ENCODE results near the gene IFNA1.

IFNA1 gene

DNA sequence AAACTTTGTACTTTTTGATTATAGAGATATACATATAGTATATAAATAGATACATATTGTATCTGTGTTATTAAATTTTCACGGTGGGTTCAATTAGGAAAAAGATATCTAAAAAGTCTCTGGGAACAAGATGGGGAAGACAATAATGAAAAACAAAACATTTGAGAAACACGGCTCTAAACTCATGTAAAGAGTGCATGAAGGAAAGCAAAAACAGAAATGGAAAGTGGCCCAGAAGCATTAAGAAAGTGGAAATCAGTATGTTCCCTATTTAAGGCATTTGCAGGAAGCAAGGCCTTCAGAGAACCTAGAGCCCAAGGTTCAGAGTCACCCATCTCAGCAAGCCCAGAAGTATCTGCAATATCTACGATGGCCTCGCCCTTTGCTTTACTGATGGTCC is at the start of gene IFNA1:
Gene IFNA1, plus strand, starts transcription at position 301 of the 400 bp plus-strand sequence. Its CDS starts 69 bp downstream, at position 370.
- Histone ChIP-seq H3K4me1 (ENCODE audit: control insufficient read depth, insufficient read depth, low read length) (no peaks in the 10 kb centered on the region), H3K27me3 (ENCODE audit: control insufficient read depth, insufficient read depth, low read length) (no peaks in the 10 kb centered on the region), H3K4me3 (ENCODE audit: low read depth, low read length) (no peak within 1 kb of the TSS), H3K9ac (ENCODE audit: low read depth, low read length) (no peak within 1 kb of the TSS), H3K9me3 (ENCODE audit: control insufficient read depth, insufficient read depth, low read length) (no peaks in the 10 kb centered on the region), H3K36me3 (ENCODE audit: control insufficient read depth, insufficient read depth, low read length) (no peaks in the 10 kb centered on the region)

DNA sequence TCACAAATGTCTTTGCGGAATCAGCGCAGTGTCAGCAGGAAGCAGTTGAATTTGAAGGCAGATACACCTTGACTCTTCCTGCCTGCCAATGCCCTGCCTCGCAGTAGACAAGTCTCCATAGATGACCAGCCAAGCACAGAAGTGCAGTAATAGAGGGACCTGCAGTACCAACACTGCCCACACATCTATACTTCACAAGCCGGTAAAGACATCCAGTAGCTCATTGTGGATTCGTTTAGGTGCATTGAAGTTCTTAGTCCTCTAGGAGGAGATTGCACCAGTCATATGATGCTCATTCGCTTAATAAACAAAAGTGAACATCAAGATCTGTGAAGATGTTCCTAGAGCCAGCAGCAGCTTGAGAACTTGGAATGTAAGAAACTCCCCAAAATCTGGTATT is 48.0 kb upstream of the IFNA1 start:
- H3K36me3 ChIP-seq (ENCODE audit: control insufficient read depth, insufficient read depth, low read length), result no peaks in the 10 kb centered on the region
- H3K9ac ChIP-seq (ENCODE audit: low read depth, low read length), result no peak overlapping the region
- H3K9me3 ChIP-seq (ENCODE audit: control insufficient read depth, insufficient read depth, low read length), result no peaks in the 10 kb centered on the region
- peaks cover 2% of the 10 kb centered on the region for H3K4me1 ChIP-seq (ENCODE audit: control insufficient read depth, insufficient read depth, low read length)
- no peak overlapping the region for H3K4me3 ChIP-seq (ENCODE audit: low read depth, low read length)
- H3K27me3 ChIP-seq (ENCODE audit: control insufficient read depth, insufficient read depth, low read length), result peaks cover 24% of the 10 kb centered on the region

DNA sequence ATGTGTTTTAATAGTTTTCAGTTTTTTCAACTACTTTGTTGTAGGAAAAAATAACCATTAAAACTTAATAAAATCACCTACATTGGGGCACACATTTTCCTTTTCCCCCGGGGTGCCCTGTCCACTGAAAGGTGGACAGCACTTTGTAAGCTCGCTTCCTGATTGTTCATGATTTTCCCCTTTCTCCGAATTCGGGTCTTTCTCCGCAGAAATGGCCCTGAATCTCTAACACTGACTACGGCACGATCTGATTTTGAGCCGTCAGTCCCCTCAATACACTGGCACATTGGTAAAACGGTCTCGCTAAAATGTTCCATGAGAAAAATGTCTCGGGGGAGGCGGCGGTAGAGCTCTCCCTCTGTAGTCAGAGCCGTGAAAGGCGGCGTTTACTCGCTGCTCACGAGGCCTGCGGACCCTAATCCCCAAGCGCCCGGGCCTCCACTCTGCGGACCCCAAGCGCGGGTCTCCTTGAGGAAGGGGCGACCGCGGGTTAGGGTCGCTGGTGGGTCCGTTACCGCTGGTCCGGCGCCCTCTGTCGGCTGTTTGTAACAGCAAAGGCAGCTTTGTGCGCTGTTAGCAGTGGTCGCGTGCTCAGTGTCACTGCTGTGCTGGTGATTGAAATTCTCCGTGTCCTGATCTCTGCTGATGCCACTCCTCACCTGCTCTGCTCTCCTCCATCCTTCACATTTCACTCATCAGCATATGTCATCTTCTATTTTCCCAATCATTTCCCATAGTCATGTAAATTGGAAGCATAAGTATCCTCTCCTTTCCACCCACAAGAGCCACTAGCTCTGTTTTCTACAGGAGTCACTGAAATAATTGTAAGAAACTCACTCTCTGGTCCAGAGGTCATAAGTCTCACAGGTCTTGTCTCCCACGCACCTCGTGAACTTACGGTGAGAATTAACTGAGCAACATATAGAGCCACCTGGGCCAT is 44.2 kb upstream of the IFNA1 start:
- Histone ChIP-seq H3K4me1 (ENCODE audit: control insufficient read depth, insufficient read depth, low read length) (peaks cover 2% of the 10 kb centered on the region), H3K36me3 (ENCODE audit: control insufficient read depth, insufficient read depth, low read length) (no peaks in the 10 kb centered on the region), H3K4me3 (ENCODE audit: low read depth, low read length) (peak overlapping the region; percentile 57), H3K27me3 (ENCODE audit: control insufficient read depth, insufficient read depth, low read length) (peaks cover 38% of the 10 kb centered on the region), H3K9me3 (ENCODE audit: control insufficient read depth, insufficient read depth, low read length) (no peaks in the 10 kb centered on the region), H3K9ac (ENCODE audit: low read depth, low read length) (no peak overlapping the region)

DNA sequence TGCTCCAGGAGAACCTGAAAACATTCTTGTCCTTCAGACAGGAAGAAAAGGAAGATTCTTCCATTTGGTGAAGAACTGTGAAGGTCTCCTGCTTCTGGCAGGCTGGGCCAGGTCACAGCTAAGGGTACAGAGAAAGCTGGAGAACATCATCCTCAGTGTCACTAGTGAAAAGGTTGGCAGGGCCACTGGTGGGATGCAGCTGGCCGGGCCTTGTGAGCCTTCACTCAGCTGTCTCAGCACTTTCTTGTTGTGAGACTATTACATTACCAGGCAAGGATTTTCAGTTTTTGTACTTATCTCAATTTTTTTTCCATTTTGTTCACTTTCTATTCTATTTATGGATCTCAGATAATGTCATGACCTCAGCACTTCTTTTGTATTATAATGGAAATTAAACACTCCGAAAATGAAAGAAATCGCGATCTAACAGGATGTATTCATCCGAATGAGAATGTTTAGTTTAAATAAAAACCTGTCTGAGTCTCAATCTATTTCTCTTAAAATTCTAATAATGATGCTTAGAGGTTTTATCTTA is 41.2 kb upstream of the IFNA1 start:
- Histone ChIP-seq H3K27me3 (ENCODE audit: control insufficient read depth, insufficient read depth, low read length) (peaks cover 64% of the 10 kb centered on the region), H3K4me3 (ENCODE audit: low read depth, low read length) (no peak overlapping the region), H3K36me3 (ENCODE audit: control insufficient read depth, insufficient read depth, low read length) (no peaks in the 10 kb centered on the region), H3K9me3 (ENCODE audit: control insufficient read depth, insufficient read depth, low read length) (no peaks in the 10 kb centered on the region), H3K4me1 (ENCODE audit: control insufficient read depth, insufficient read depth, low read length) (peaks cover 4% of the 10 kb centered on the region), H3K9ac (ENCODE audit: low read depth, low read length) (no peak overlapping the region)

DNA sequence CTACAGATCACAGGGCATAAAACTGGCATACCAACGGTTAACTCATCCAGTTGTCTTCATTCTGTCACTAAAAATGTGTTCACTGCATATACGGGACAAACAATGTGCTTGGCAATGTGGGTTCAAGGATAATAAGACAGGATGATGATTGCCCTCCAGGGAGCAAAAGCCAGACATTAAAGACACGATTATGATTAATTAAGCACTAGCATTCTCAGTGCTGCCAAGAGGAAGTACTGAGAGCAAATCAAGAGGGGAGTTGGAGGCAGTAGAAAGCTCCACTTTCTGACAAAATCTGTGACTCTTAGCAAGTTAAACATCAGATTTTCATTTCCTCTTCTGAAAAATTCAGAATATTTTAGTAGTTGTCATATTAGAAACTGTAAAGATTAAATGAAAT is 40.3 kb upstream of the IFNA1 start:
- Histone ChIP-seq H3K4me3 (ENCODE audit: low read depth, low read length) (no peak overlapping the region), H3K4me1 (ENCODE audit: control insufficient read depth, insufficient read depth, low read length) (peaks cover 4% of the 10 kb centered on the region), H3K27me3 (ENCODE audit: control insufficient read depth, insufficient read depth, low read length) (peaks cover 65% of the 10 kb centered on the region), H3K36me3 (ENCODE audit: control insufficient read depth, insufficient read depth, low read length) (no peaks in the 10 kb centered on the region), H3K9ac (ENCODE audit: low read depth, low read length) (no peak overlapping the region), H3K9me3 (ENCODE audit: control insufficient read depth, insufficient read depth, low read length) (no peaks in the 10 kb centered on the region)

DNA sequence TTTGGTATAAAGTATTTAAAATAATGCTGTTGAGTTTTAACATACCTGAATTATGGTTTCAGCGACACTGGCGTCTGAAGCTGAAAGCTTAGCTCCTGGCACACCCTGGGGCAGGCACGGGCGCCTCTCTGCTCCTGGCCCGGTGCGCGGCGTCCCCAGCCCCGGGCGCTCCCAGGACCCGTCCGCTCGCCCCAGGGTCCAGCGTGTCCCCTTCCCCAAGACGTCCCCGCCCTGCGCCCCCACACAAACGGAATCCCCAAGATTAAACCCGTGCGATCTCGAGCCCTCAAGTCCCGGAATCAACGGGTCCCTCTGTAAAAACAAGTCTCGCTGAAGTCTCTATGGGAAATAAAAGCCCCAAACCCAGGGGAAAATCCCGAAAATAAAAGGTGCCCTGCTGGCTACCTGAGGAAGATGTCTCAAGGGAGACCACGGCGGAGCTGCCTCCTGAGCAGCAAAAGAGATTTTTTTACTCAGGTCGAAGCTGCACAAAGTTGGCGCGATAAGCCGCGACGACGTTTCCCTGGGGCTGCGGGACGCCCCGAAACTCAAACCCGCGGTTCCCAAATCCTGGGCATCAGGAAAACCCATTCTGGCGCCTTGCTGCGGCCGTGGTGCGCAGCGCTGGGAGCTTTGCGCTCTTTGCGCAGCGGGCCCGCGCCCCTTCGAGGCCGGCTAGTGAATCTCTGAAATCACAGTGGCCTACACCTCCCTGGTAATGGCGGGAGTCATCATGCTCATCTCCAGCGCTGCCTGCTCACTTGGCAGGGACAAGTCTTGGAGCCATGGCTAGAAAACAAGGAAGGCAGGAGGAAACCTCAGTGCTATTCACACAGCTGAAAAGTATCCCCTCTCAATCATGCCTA is 37.6 kb upstream of the IFNA1 start:
- H3K4me1 ChIP-seq (ENCODE audit: control insufficient read depth, insufficient read depth, low read length), result peaks cover 2% of the 10 kb centered on the region
- H3K9ac ChIP-seq (ENCODE audit: low read depth, low read length), result peak overlapping the region; percentile 16
- peaks cover 38% of the 10 kb centered on the region for H3K27me3 ChIP-seq (ENCODE audit: control insufficient read depth, insufficient read depth, low read length)
- H3K36me3 ChIP-seq (ENCODE audit: control insufficient read depth, insufficient read depth, low read length), result no peaks in the 10 kb centered on the region
- no peaks in the 10 kb centered on the region for H3K9me3 ChIP-seq (ENCODE audit: control insufficient read depth, insufficient read depth, low read length)
- peak overlapping the region; percentile 62 for H3K4me3 ChIP-seq (ENCODE audit: low read depth, low read length)

DNA sequence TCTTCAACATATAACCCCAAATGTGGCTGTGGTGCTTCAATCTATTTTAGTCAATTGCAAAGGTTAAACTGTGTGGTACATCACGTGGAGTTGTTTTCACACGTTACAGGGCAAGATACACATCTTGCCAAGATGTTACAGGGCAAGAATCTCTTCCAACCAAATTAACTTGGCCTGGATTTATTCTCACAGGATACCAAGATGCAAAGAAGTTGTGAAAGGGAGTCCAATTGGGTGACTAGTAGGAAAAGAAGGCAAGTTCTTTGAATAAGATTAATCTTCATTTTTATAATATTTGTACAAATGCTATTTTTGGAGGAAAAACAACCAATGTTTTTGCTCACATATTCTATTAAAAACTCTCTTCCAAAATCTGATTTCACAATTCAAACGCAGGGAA is 36.1 kb upstream of the IFNA1 start:
- H3K4me1 ChIP-seq (ENCODE audit: control insufficient read depth, insufficient read depth, low read length), result peaks cover 2% of the 10 kb centered on the region
- H3K27me3 ChIP-seq (ENCODE audit: control insufficient read depth, insufficient read depth, low read length), result peaks cover 30% of the 10 kb centered on the region
- no peaks in the 10 kb centered on the region for H3K36me3 ChIP-seq (ENCODE audit: control insufficient read depth, insufficient read depth, low read length)
- no peak overlapping the region for H3K4me3 ChIP-seq (ENCODE audit: low read depth, low read length)
- no peak overlapping the region for H3K9ac ChIP-seq (ENCODE audit: low read depth, low read length)
- no peaks in the 10 kb centered on the region for H3K9me3 ChIP-seq (ENCODE audit: control insufficient read depth, insufficient read depth, low read length)

DNA sequence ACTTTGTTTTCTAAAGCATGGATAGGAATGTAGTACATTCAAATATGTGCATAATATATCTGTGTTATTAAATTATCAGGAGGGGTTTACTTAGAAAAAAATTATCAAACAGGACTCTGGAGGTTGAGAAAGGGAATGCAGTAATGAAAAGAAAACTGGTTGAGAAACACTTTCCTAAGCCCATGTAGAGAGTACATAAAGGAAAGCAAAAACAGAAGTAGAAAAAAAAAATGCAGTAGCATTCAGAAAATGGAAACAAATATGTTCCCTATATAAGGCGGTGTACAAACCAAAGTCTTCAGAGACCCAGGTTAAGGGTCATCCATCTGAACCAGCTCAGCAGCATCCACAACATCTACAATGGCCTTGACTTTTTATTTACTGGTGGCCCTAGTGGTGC is 31.4 kb upstream of the IFNA1 start, which contains the start of gene IFNA8:
Gene IFNA8, plus strand, starts transcription at position 301 of the 400 bp plus-strand sequence. Its CDS starts 60 bp downstream, at position 361.
- H3K4me1 ChIP-seq (ENCODE audit: control insufficient read depth, insufficient read depth, low read length), result no peaks in the 10 kb centered on the region
- no peak within 1 kb of the TSS for H3K4me3 ChIP-seq (ENCODE audit: low read depth, low read length)
- H3K27me3 ChIP-seq (ENCODE audit: control insufficient read depth, insufficient read depth, low read length), result peaks cover 4% of the 10 kb centered on the region
- no peak within 1 kb of the TSS for H3K9ac ChIP-seq (ENCODE audit: low read depth, low read length)
- no peaks in the 10 kb centered on the region for H3K9me3 ChIP-seq (ENCODE audit: control insufficient read depth, insufficient read depth, low read length)
- H3K36me3 ChIP-seq (ENCODE audit: control insufficient read depth, insufficient read depth, low read length), result no peaks in the 10 kb centered on the region

DNA sequence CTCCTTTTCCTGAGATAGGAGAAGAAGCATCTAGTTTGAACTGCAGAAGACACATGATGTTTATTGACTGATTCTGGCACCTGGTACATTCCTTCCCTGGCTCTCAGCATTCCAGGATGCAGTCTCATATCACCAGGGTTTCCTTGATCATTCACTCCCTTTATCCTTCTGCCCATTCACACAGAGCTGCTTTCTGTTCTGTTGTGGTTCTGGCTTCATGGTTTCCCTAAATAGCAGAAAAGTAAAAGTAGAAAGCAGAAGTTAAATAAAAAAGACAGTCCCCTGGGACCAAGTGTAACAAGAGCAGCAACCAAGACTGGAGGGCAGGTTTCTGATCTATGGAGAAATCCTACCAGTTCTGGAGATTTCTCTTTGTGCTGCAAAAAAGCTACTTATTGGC is 28.1 kb upstream of the IFNA1 start:
- no peaks in the 10 kb centered on the region for H3K9me3 ChIP-seq (ENCODE audit: control insufficient read depth, insufficient read depth, low read length)
- no peak overlapping the region for H3K4me3 ChIP-seq (ENCODE audit: low read depth, low read length)
- no peaks in the 10 kb centered on the region for H3K36me3 ChIP-seq (ENCODE audit: control insufficient read depth, insufficient read depth, low read length)
- no peaks in the 10 kb centered on the region for H3K4me1 ChIP-seq (ENCODE audit: control insufficient read depth, insufficient read depth, low read length)
- no peaks in the 10 kb centered on the region for H3K27me3 ChIP-seq (ENCODE audit: control insufficient read depth, insufficient read depth, low read length)
- H3K9ac ChIP-seq (ENCODE audit: low read depth, low read length), result no peak overlapping the region

DNA sequence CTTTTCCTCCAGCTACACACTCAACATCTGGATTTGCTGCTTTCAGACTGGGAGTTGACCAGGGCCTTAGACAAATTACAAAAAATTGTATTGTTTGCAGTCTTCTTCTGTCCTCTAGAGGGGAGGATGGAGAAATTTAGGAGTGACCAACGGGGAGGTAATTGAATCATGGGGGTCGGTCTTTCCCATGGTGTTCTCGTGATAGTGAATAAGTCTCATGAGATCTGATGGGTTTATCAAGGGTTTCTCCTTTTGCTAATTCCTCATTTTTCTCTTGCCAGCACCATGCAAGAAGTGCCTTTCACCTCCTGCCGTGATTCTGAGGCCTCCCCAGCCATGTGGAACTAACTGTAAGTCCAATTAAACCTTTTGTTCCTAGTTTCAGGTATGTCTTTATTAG is 27.1 kb upstream of the IFNA1 start:
- no peaks in the 10 kb centered on the region for H3K9me3 ChIP-seq (ENCODE audit: control insufficient read depth, insufficient read depth, low read length)
- H3K4me3 ChIP-seq (ENCODE audit: low read depth, low read length), result no peak overlapping the region
- no peaks in the 10 kb centered on the region for H3K4me1 ChIP-seq (ENCODE audit: control insufficient read depth, insufficient read depth, low read length)
- H3K27me3 ChIP-seq (ENCODE audit: control insufficient read depth, insufficient read depth, low read length), result no peaks in the 10 kb centered on the region
- no peak overlapping the region for H3K9ac ChIP-seq (ENCODE audit: low read depth, low read length)
- no peaks in the 10 kb centered on the region for H3K36me3 ChIP-seq (ENCODE audit: control insufficient read depth, insufficient read depth, low read length)

DNA sequence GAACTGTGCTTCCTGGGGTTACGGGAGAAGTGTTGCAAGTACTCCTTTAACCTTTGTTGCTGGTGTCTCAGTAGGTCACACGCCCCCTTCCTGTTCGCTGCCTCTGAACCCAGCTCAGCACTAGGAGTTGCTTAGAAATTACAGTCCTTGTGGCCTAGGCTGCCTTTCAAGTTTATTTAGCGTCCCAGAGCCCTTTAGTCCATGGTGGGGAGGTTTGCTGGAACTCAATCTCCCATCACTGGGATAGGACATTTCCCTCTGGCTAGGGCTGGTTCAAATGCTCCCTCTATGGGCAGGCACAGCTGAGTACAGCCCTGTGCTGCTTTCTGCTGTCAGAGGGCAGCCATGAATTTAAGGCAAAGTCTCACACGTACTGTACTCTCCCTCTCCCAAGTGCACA is 26.6 kb upstream of the IFNA1 start:
- Histone ChIP-seq H3K4me3 (ENCODE audit: low read depth, low read length) (no peak overlapping the region), H3K27me3 (ENCODE audit: control insufficient read depth, insufficient read depth, low read length) (no peaks in the 10 kb centered on the region), H3K9ac (ENCODE audit: low read depth, low read length) (no peak overlapping the region), H3K4me1 (ENCODE audit: control insufficient read depth, insufficient read depth, low read length) (no peaks in the 10 kb centered on the region), H3K36me3 (ENCODE audit: control insufficient read depth, insufficient read depth, low read length) (no peaks in the 10 kb centered on the region), H3K9me3 (ENCODE audit: control insufficient read depth, insufficient read depth, low read length) (no peaks in the 10 kb centered on the region)

Measured in iPS-15b (cell line).